ENCODE results near the gene P2RY2. TPM values are rescaled to one million over a fixed set of nuclear protein-coding genes. Genes with fewer than 3 reads are reported as not detected.

The P2RY2 gene
- total and polyA plus RNA-seq, 2 donors (not counting 1 experiment from before 2014, with no cell fraction given), result 0.05 to 0.17 TPM

- Histone ChIP-seq H3K36me3 (ENCODE audit: control insufficient read depth, insufficient read depth, low read length) (no peaks in the 10 kb centered on the region), H3K4me2 (ENCODE audit: extremely low read depth, insufficient read depth, low read length) (peak overlapping the region; percentile 75), H4K20me1 (ENCODE audit: control insufficient read depth, extremely low read depth, insufficient read depth, low read length) (no peaks in the 10 kb centered on the region), H2AFZ (ENCODE audit: low read length) (no peak overlapping the region), H3K4me3 (replicated peaks in 1 of 4; ENCODE audit: control extremely low read depth in 1 of 4, insufficient read depth in 1 of 4, low read depth in 3 of 4, low read length in 4 of 4) (peak overlapping the region in 2 of 4 experiments; percentile 27 to 51), H3K27me3 (ENCODE audit: control insufficient read depth, insufficient read depth, low read length) (peaks cover 33% of the 10 kb centered on the region), H3K9me3 (ENCODE audit: control insufficient read depth, insufficient read depth, low read depth, low read length) (no peaks in the 10 kb centered on the region), H3K9ac (ENCODE audit: insufficient read depth, low read length) (no peak overlapping the region), H3K27ac (ENCODE audit: insufficient read depth, low read length) (no peak overlapping the region), H3K79me2 (ENCODE audit: control insufficient read depth, insufficient read depth, low read length) (no peaks in the 10 kb centered on the region), H3K4me1 (ENCODE audit: control insufficient read depth, extremely low read depth, insufficient read depth, low read length) (no peaks in the 10 kb centered on the region)
- TF ChIP-seq CTCF (conservative IDR thresholded peaks at IDR 0.05 in 1 of 2, IDR thresholded peaks at IDR 0.05 in 1 of 2; ENCODE audit: low read depth in 1 of 2, low read length in 2 of 2), result no peak
- no peak for TF ChIP-seq EZH2 (IDR thresholded peaks at IDR 0.05; ENCODE audit: low read length, missing control alignments)
- DNase-seq (ENCODE audit: low read depth in 2 of 2), result no peak
Measured at GRCh38 chr11:73217810-73218105, 323 bp upstream of the P2RY2 start.

GRCh38 chr11:73218830-73219215 is 742 bp downstream of the P2RY2 start:
- H3K36me3 ChIP-seq (ENCODE audit: control insufficient read depth, insufficient read depth, low read length), result no peaks in the 10 kb centered on the region
- no peak overlapping the region for H3K4me2 ChIP-seq (ENCODE audit: extremely low read depth, insufficient read depth, low read length)
- H2AFZ ChIP-seq (ENCODE audit: low read length), result no peak overlapping the region
- no peak for TF ChIP-seq CTCF (conservative IDR thresholded peaks at IDR 0.05 in 1 of 2, IDR thresholded peaks at IDR 0.05 in 1 of 2; ENCODE audit: low read depth in 1 of 2, low read length in 2 of 2)
- TF ChIP-seq EZH2 (IDR thresholded peaks at IDR 0.05; ENCODE audit: low read length, missing control alignments), result peak; percentile 2
- H3K27ac ChIP-seq (ENCODE audit: insufficient read depth, low read length), result no peak overlapping the region
- no peaks in the 10 kb centered on the region for H3K79me2 ChIP-seq (ENCODE audit: control insufficient read depth, insufficient read depth, low read length)
- no peak for DNase-seq (ENCODE audit: low read depth in 2 of 2)
- H3K9ac ChIP-seq (ENCODE audit: insufficient read depth, low read length), result no peak overlapping the region
- H3K4me1 ChIP-seq (ENCODE audit: control insufficient read depth, extremely low read depth, insufficient read depth, low read length), result no peaks in the 10 kb centered on the region
- H3K9me3 ChIP-seq (ENCODE audit: control insufficient read depth, insufficient read depth, low read depth, low read length), result no peaks in the 10 kb centered on the region
- peaks cover 34% of the 10 kb centered on the region for H3K27me3 ChIP-seq (ENCODE audit: control insufficient read depth, insufficient read depth, low read length)
- H3K4me3 ChIP-seq (replicated peaks in 1 of 4; ENCODE audit: control extremely low read depth in 1 of 4, insufficient read depth in 1 of 4, low read depth in 3 of 4, low read length in 4 of 4), result no peak overlapping the region
- no peaks in the 10 kb centered on the region for H4K20me1 ChIP-seq (ENCODE audit: control insufficient read depth, extremely low read depth, insufficient read depth, low read length)

- H3K79me2 ChIP-seq (ENCODE audit: control insufficient read depth, insufficient read depth, low read length), result no peaks in the 10 kb centered on the region
Measured at GRCh38 chr11:73219396-73220285, 1.6 kb downstream of the P2RY2 start.

More at GRCh38 chr11:73219396-73220285, 1.6 kb downstream of the P2RY2 start:
- TF ChIP-seq CTCF (conservative IDR thresholded peaks at IDR 0.05 in 1 of 2, IDR thresholded peaks at IDR 0.05 in 1 of 2; ENCODE audit: low read depth in 1 of 2, low read length in 2 of 2), result no peak
- TF ChIP-seq EZH2 (IDR thresholded peaks at IDR 0.05; ENCODE audit: low read length, missing control alignments), result peak; percentile 23
- H3K36me3 ChIP-seq (ENCODE audit: control insufficient read depth, insufficient read depth, low read length), result no peaks in the 10 kb centered on the region
- peaks cover 34% of the 10 kb centered on the region for H3K27me3 ChIP-seq (ENCODE audit: control insufficient read depth, insufficient read depth, low read length)
- H4K20me1 ChIP-seq (ENCODE audit: control insufficient read depth, extremely low read depth, insufficient read depth, low read length), result no peaks in the 10 kb centered on the region
- no peak overlapping the region for H3K4me2 ChIP-seq (ENCODE audit: extremely low read depth, insufficient read depth, low read length)
- H3K4me3 ChIP-seq (replicated peaks in 1 of 4; ENCODE audit: control extremely low read depth in 1 of 4, insufficient read depth in 1 of 4, low read depth in 3 of 4, low read length in 4 of 4), result no peak overlapping the region
- H3K27ac ChIP-seq (ENCODE audit: insufficient read depth, low read length), result no peak overlapping the region
- H3K4me1 ChIP-seq (ENCODE audit: control insufficient read depth, extremely low read depth, insufficient read depth, low read length), result no peaks in the 10 kb centered on the region
- no peak overlapping the region for H2AFZ ChIP-seq (ENCODE audit: low read length)
- DNase-seq (ENCODE audit: low read depth in 2 of 2), result no peak
- H3K9me3 ChIP-seq (ENCODE audit: control insufficient read depth, insufficient read depth, low read depth, low read length), result no peaks in the 10 kb centered on the region
- no peak overlapping the region for H3K9ac ChIP-seq (ENCODE audit: insufficient read depth, low read length)
